ENCODE results near the gene TSPAN11. TPM values are rescaled to one million over a fixed set of nuclear protein-coding genes. Genes with fewer than 3 reads are reported as not detected.

TSPAN11 gene
- total RNA-seq, 1 donor from 2014 or later = 12.4 TPM

GRCh38 chr12:31029916-31030562, 103.5 kb downstream of the TSPAN11 start:
- Mint-ChIP-seq H3K4me3 (ENCODE audit: unreplicated experiment) (no peak overlapping the region), H3K36me3 (ENCODE audit: low read depth, unreplicated experiment) (no peaks in the 10 kb centered on the region), H3K27me3 (ENCODE audit: low read depth, unreplicated experiment) (peaks cover 27% of the 10 kb centered on the region), H3K4me1 (ENCODE audit: low read depth, unreplicated experiment) (peaks cover 3% of the 10 kb centered on the region), H3K9me3 (ENCODE audit: unreplicated experiment) (peaks cover 4% of the 10 kb centered on the region), H3K27ac (ENCODE audit: unreplicated experiment) (no peak overlapping the region)
- Histone ChIP-seq H3K9me3 (ENCODE audit: insufficient read depth, low read depth, low read length) (no peaks in the 10 kb centered on the region), H4K20me1 (ENCODE audit: insufficient read depth, low read length) (no peaks in the 10 kb centered on the region), H3K9ac (ENCODE audit: low read length) (no peak overlapping the region), H3K79me2 (ENCODE audit: insufficient read depth, low read length) (no peaks in the 10 kb centered on the region), H3K4me3 (ENCODE audit: insufficient read depth, low read depth, low read length) (no peak overlapping the region), H2AFZ (ENCODE audit: low read depth, low read length) (no peak overlapping the region), H3K27me3 (ENCODE audit: insufficient read depth, low read length) (peaks cover 8% of the 10 kb centered on the region), H3K36me3 (ENCODE audit: insufficient read depth, low read length) (no peaks in the 10 kb centered on the region), H3K4me1 (ENCODE audit: insufficient read depth, low read length) (no peaks in the 10 kb centered on the region), H3K4me2 (ENCODE audit: low read length) (no peak overlapping the region), H3K27ac (ENCODE audit: low read depth, low read length) (no peak overlapping the region)
- DNase-seq (ENCODE audit: low read depth) (no peak), FAIRE-seq (no peak)
- no peak for TF ChIP-seq CTCF (IDR thresholded peaks at IDR 0.05; ENCODE audit: insufficient read depth, low read depth, low read length)
- TF ChIP-seq EZH2 (IDR thresholded peaks at IDR 0.05; ENCODE audit: insufficient read depth, low read length) = no peak

GRCh38 chr12:31031951-31032335, 105.4 kb downstream of the TSPAN11 start:
- Mint-ChIP-seq H3K4me3 (ENCODE audit: unreplicated experiment) (no peak overlapping the region), H3K36me3 (ENCODE audit: low read depth, unreplicated experiment) (no peaks in the 10 kb centered on the region), H3K27me3 (ENCODE audit: low read depth, unreplicated experiment) (peaks cover 29% of the 10 kb centered on the region), H3K9me3 (ENCODE audit: unreplicated experiment) (peaks cover 4% of the 10 kb centered on the region), H3K27ac (ENCODE audit: unreplicated experiment) (peak overlapping the region; percentile 47), H3K4me1 (ENCODE audit: low read depth, unreplicated experiment) (peaks cover 10% of the 10 kb centered on the region)
- Histone ChIP-seq H3K4me2 (ENCODE audit: low read length) (no peak overlapping the region), H3K27me3 (ENCODE audit: insufficient read depth, low read length) (peaks cover 8% of the 10 kb centered on the region), H2AFZ (ENCODE audit: low read depth, low read length) (no peak overlapping the region), H3K9me3 (ENCODE audit: insufficient read depth, low read depth, low read length) (no peaks in the 10 kb centered on the region), H3K9ac (ENCODE audit: low read length) (no peak overlapping the region), H3K4me1 (ENCODE audit: insufficient read depth, low read length) (no peaks in the 10 kb centered on the region), H3K4me3 (ENCODE audit: insufficient read depth, low read depth, low read length) (no peak overlapping the region), H3K36me3 (ENCODE audit: insufficient read depth, low read length) (no peaks in the 10 kb centered on the region), H3K79me2 (ENCODE audit: insufficient read depth, low read length) (no peaks in the 10 kb centered on the region), H4K20me1 (ENCODE audit: insufficient read depth, low read length) (no peaks in the 10 kb centered on the region), H3K27ac (ENCODE audit: low read depth, low read length) (no peak overlapping the region)
- DNase-seq (ENCODE audit: low read depth) = no peak
- FAIRE-seq = no peak
- TF ChIP-seq EZH2 (IDR thresholded peaks at IDR 0.05; ENCODE audit: insufficient read depth, low read length) = no peak
- no peak for TF ChIP-seq CTCF (IDR thresholded peaks at IDR 0.05; ENCODE audit: insufficient read depth, low read depth, low read length)

GRCh38 chr12:31033146-31033545, 106.6 kb downstream of the TSPAN11 start:
- Histone ChIP-seq H3K4me1 (ENCODE audit: insufficient read depth, low read length) (no peaks in the 10 kb centered on the region), H3K79me2 (ENCODE audit: insufficient read depth, low read length) (no peaks in the 10 kb centered on the region), H3K4me2 (ENCODE audit: low read length) (no peak overlapping the region), H3K9ac (ENCODE audit: low read length) (no peak overlapping the region), H3K27ac (ENCODE audit: low read depth, low read length) (no peak overlapping the region), H3K27me3 (ENCODE audit: insufficient read depth, low read length) (peaks cover 8% of the 10 kb centered on the region), H3K36me3 (ENCODE audit: insufficient read depth, low read length) (no peaks in the 10 kb centered on the region), H4K20me1 (ENCODE audit: insufficient read depth, low read length) (no peaks in the 10 kb centered on the region), H2AFZ (ENCODE audit: low read depth, low read length) (no peak overlapping the region), H3K9me3 (ENCODE audit: insufficient read depth, low read depth, low read length) (no peaks in the 10 kb centered on the region), H3K4me3 (ENCODE audit: insufficient read depth, low read depth, low read length) (no peak overlapping the region)
- Mint-ChIP-seq H3K4me1 (ENCODE audit: low read depth, unreplicated experiment) (peaks cover 10% of the 10 kb centered on the region), H3K27me3 (ENCODE audit: low read depth, unreplicated experiment) (peaks cover 32% of the 10 kb centered on the region), H3K9me3 (ENCODE audit: unreplicated experiment) (peaks cover 4% of the 10 kb centered on the region), H3K27ac (ENCODE audit: unreplicated experiment) (no peak overlapping the region), H3K36me3 (ENCODE audit: low read depth, unreplicated experiment) (no peaks in the 10 kb centered on the region), H3K4me3 (ENCODE audit: unreplicated experiment) (no peak overlapping the region)
- FAIRE-seq (no peak), DNase-seq (ENCODE audit: low read depth) (no peak)
- TF ChIP-seq EZH2 (IDR thresholded peaks at IDR 0.05; ENCODE audit: insufficient read depth, low read length) (no peak), CTCF (IDR thresholded peaks at IDR 0.05; ENCODE audit: insufficient read depth, low read depth, low read length) (no peak)

All from astrocyte (in vitro differentiated cells and primary cell).